Upper lobe of right lung (tissue), 1 donor: ENCODE results near the gene TPST1. TPM values are rescaled to one million over a fixed set of nuclear protein-coding genes. Genes with fewer than 3 reads are reported as not detected.
A peak's percentile ranks its signal among the peaks of the same experiment; 100 is the strongest.

Source experiments
- ATAC-seq: fragments of 200-7000 bp; cut with Tn5 transposase; one replicate; pipeline ENCODE4 v1.9.1; 2020; ENCODE audit warnings: mild to moderate bottlenecking, moderate library complexity
- DNase-seq: peaks from one replicate; pipeline ENCODE4 v3.0.0-alpha.2; 2020
- H3K27ac ChIP-seq: fragments of 200-600 bp; one replicate; pipeline ENCODE4 v1.8.0; 2022
- H3K27me3 ChIP-seq: fragments of 200-600 bp; one replicate; pipeline ENCODE4 v1.8.0; 2022; ENCODE audit warnings: mild to moderate bottlenecking
- H3K36me3 ChIP-seq: fragments of 200-600 bp; one replicate; pipeline ENCODE4 v1.8.0; 2022
- H3K4me1 ChIP-seq: fragments of 200-600 bp; one replicate; pipeline ENCODE4 v1.8.0; 2022
- H3K4me3 ChIP-seq: fragments of 200-600 bp; one replicate; pipeline ENCODE4 v1.8.0; 2022; ENCODE audit warnings: mild to moderate bottlenecking
- H3K9me3 ChIP-seq: fragments of 200-600 bp; one replicate; pipeline ENCODE4 v1.8.0; 2022
- CTCF ChIP-seq: fragments of 200-600 bp; IDR thresholded peaks from one replicate; pipeline ENCODE4 v1.8.0; 2022; ENCODE audit warnings: antibody characterized with exemption
- intact Hi-C: fragments of 100-400 bp; cut with DNase I; formaldehyde crosslinking; loops from one replicate; pipeline ENCODE4 v1.11.0; 2022
- total RNA-seq: library from RNA; stranded (reverse); fragmentation: NEBNext Ultra II Directional; extraction: Animal tissue kit (Norgen Biotek cat#: 25700); gene quantifications from one replicate; pipeline ENCODE4 v1.2.1, GENCODE V29; 2021
- donor health status: DM: no; HTN: yes; CAD: no; lungs with severe emphysema.

Gene TPST1
- total RNA-seq, 1 donor from 2014 or later = 20.1 TPM

GRCh38 chr7:66258409-66258808 lies 53.3 kb downstream of the TPST1 start:
- ATAC-seq (no peak), DNase-seq (no peak)
- Histone ChIP-seq H3K9me3 (no peaks in the 10 kb centered on the region), H3K27me3 (no peaks in the 10 kb centered on the region), H3K4me3 (no peak overlapping the region), H3K27ac (no peak overlapping the region), H3K4me1 (no peaks in the 10 kb centered on the region), H3K36me3 (no peaks in the 10 kb centered on the region)
- TF ChIP-seq CTCF = no peak
- intact Hi-C loops = no loop called here

- Histone ChIP-seq H3K9me3 (peaks cover 12% of the 10 kb centered on the region), H3K4me1 (no peaks in the 10 kb centered on the region), H3K27ac (no peak overlapping the region), H3K36me3 (no peaks in the 10 kb centered on the region), H3K27me3 (no peaks in the 10 kb centered on the region), H3K4me3 (no peak overlapping the region)
- no peak for TF ChIP-seq CTCF
- intact Hi-C loops = no loop called here
- ATAC-seq (no peak), DNase-seq (no peak)
Measured at GRCh38 chr7:66261941-66262340, 56.8 kb downstream of the TPST1 start.

- H3K4me3 ChIP-seq = no peak overlapping the region
- ATAC-seq (no peak), DNase-seq (no peak)
- intact Hi-C loops = no loop called here
- peaks cover 12% of the 10 kb centered on the region for H3K9me3 ChIP-seq
- H3K4me1 ChIP-seq = no peaks in the 10 kb centered on the region
- no peak overlapping the region for H3K27ac ChIP-seq
- H3K36me3 ChIP-seq = no peaks in the 10 kb centered on the region
- no peaks in the 10 kb centered on the region for H3K27me3 ChIP-seq
- no peak for TF ChIP-seq CTCF
Measured at GRCh38 chr7:66263936-66264335, 58.8 kb downstream of the TPST1 start.

- H3K27me3 ChIP-seq = no peaks in the 10 kb centered on the region
- H3K4me1 ChIP-seq = no peaks in the 10 kb centered on the region
- ATAC-seq = no peak
- no peak overlapping the region for H3K4me3 ChIP-seq
- no peak overlapping the region for H3K27ac ChIP-seq
- TF ChIP-seq CTCF = no peak
- intact Hi-C loops = no loop called here
- DNase-seq = no peak
- H3K9me3 ChIP-seq = peaks cover 12% of the 10 kb centered on the region
- H3K36me3 ChIP-seq = no peaks in the 10 kb centered on the region
Measured at GRCh38 chr7:66265566-66265965, 60.4 kb downstream of the TPST1 start.

GRCh38 chr7:66267249-66267648 lies 62.1 kb downstream of the TPST1 start:
- ATAC-seq = no peak
- intact Hi-C loops = no loop called here
- no peak for DNase-seq
- Histone ChIP-seq H3K4me3 (no peak overlapping the region), H3K27me3 (no peaks in the 10 kb centered on the region), H3K36me3 (no peaks in the 10 kb centered on the region), H3K4me1 (no peaks in the 10 kb centered on the region), H3K9me3 (peaks cover 12% of the 10 kb centered on the region), H3K27ac (no peak overlapping the region)
- no peak for TF ChIP-seq CTCF

- no peak for DNase-seq
- intact Hi-C loops = no loop called here
- Histone ChIP-seq H3K27me3 (no peaks in the 10 kb centered on the region), H3K9me3 (peaks cover 10% of the 10 kb centered on the region), H3K4me3 (no peak overlapping the region), H3K4me1 (no peaks in the 10 kb centered on the region), H3K36me3 (no peaks in the 10 kb centered on the region), H3K27ac (no peak overlapping the region)
- ATAC-seq = peak; percentile 59
- TF ChIP-seq CTCF = no peak
Measured at GRCh38 chr7:66269978-66270377, 64.8 kb downstream of the TPST1 start.
